GM12878 (cell line): Measurements from ENCODE around the gene PSMD13. TPM values are rescaled to one million over a fixed set of nuclear protein-coding genes. Genes with fewer than 3 reads are reported as not detected.

Source experiments
- BMI1 ChIP-seq: fragments of 450-650 bp; IDR thresholded peaks from 2 replicates; pipeline ENCODE4 v1.6.1; 2016; ENCODE audit warnings: mild to moderate bottlenecking, moderate library complexity, borderline replicate concordance
- CBX3 ChIP-seq: fragments of 200-600 bp; sonication (generic); IDR thresholded peaks from 2 replicates; pipeline ENCODE4 v1.6.1; 2016; ENCODE audit warnings: low read depth, borderline replicate concordance
- CHD1 ChIP-seq: IDR thresholded peaks from 2 replicates; pipeline ENCODE4 v1.6.1; 2012; ENCODE audit warnings: low read depth, low read length, improper control_type of control experiment
- EGR1 ChIP-seq, 2 experiments: IDR thresholded peaks; 1 replicate in 1 of 2; 2 replicates in 1 of 2; pipeline ENCODE4 v1.6.1; 2011 to 2012; ENCODE audit warnings: low read depth in 2 of 2, low read length in 2 of 2, borderline replicate concordance in 1 of 2, mild to moderate bottlenecking in 1 of 2, moderate library complexity in 1 of 2
- EP300 ChIP-seq, 2 experiments: fragments of 150-350 bp in 1 of 2; IDR thresholded peaks; 2 replicates each; pipeline ENCODE4 v1.6.1; 2011 to 2012; ENCODE audit warnings: low read depth in 2 of 2, low read length in 2 of 2, borderline replicate concordance in 1 of 2, improper control_type of control experiment in 1 of 2, inconsistent platforms in 1 of 2; ENCODE audit not compliant: control insufficient read depth in 1 of 2
- IRF4 ChIP-seq: IDR thresholded peaks from 2 replicates; pipeline ENCODE4 v1.6.1; 2011; ENCODE audit warnings: low read depth, low read length
- KAT2A ChIP-seq: conservative IDR thresholded peaks from 2 replicates; pipeline ENCODE4 v1.6.1; 2011; ENCODE audit warnings: low read depth, low read length; ENCODE audit not compliant: control insufficient read depth
- MEF2B ChIP-seq: fragments of 450-650 bp; IDR thresholded peaks from 2 replicates; pipeline ENCODE4 v1.6.1; 2018; ENCODE audit warnings: mild to moderate bottlenecking, moderate library complexity; ENCODE audit not compliant: partially characterized antibody, poor library complexity, severe bottlenecking
- NFYA ChIP-seq: IDR thresholded peaks from 2 replicates; pipeline ENCODE4 v1.6.1; 2011; ENCODE audit warnings: low read depth, mild to moderate bottlenecking, low read length, improper control_type of control experiment, borderline replicate concordance
- NR2C2 ChIP-seq: IDR thresholded peaks from 2 replicates; pipeline ENCODE4 v1.6.1; 2011; ENCODE audit warnings: borderline replicate concordance, low read depth; ENCODE audit not compliant: control insufficient read depth, insufficient read length
- POLR2AphosphoS2 ChIP-seq: IDR thresholded peaks from 2 replicates; pipeline ENCODE4 v1.6.1; 2011; ENCODE audit warnings: low read depth, mild to moderate bottlenecking, low read length, improper control_type of control experiment, moderate library complexity
- RB1 ChIP-seq: fragments of 450-650 bp; formaldehyde crosslinking; IDR thresholded peaks from 2 replicates; pipeline ENCODE4 v1.6.1; 2017; ENCODE audit warnings: mild to moderate bottlenecking, borderline replicate concordance
- SIX5 ChIP-seq: IDR thresholded peaks from 2 replicates; pipeline ENCODE4 v1.6.1; 2011; ENCODE audit warnings: mild to moderate bottlenecking, low read depth, low read length, moderate library complexity; ENCODE audit not compliant: severe bottlenecking
- SMAD1 ChIP-seq: fragments of 450-650 bp; IDR thresholded peaks from 2 replicates; pipeline ENCODE4 v1.6.1; 2018; ENCODE audit warnings: mild to moderate bottlenecking, low read depth; ENCODE audit not compliant: partially characterized antibody
- SMARCA5 ChIP-seq: fragments of 450-650 bp; IDR thresholded peaks from 2 replicates; pipeline ENCODE4 v1.6.1; 2017; ENCODE audit warnings: mild to moderate bottlenecking
- SREBF1 ChIP-seq: IDR thresholded peaks from 2 replicates; pipeline ENCODE4 v1.6.1; 2012; ENCODE audit warnings: mild to moderate bottlenecking, low read length
- polyA plus RNA-seq, 11 experiments: library from polyadenylated mRNA; depleted of rRNA in 4 of 11; unstranded in 6 of 11; stranded (reverse) in 5 of 11; fragments of >200 nt; fragmentation: Nextera tagmentation in 4 of 11; fragmentation: Illumina TruSeq in 1 of 11; extraction: Ambion mirVana in 4 of 11; extraction: Trizol in 1 of 11; gene quantifications; 1 replicate in 1 of 11; 2 replicates in 10 of 11; pipeline versions ENCODE4 v1.2.1 to v1.2.3, GENCODE V29; 2011 to 2016; ENCODE audit warnings: inconsistent platforms in 2 of 11, missing spikeins in 2 of 11, low read depth in 1 of 11
- total RNA-seq, 4 experiments: library from RNA; depleted of rRNA in 3 of 4; stranded (reverse); fragments of >200 nt in 3 of 4; fragmentation: Illumina TruSeq in 1 of 4; extraction: Trizol in 1 of 4; gene quantifications; 2 replicates each; pipeline versions ENCODE4 v1.2.1 to v1.2.3, GENCODE V29; 2013 to 2021
- TF ChIP-seq, protein P1 (sequence below): IDR thresholded peaks from 2 replicates; pipeline ENCODE4 v1.6.1; 2012; ENCODE audit warnings: low read depth, low read length, improper control_type of control experiment
- TF ChIP-seq, protein P2 (sequence below): IDR thresholded peaks from 2 replicates; pipeline ENCODE4 v1.6.1; 2011; ENCODE audit warnings: borderline replicate concordance, low read depth, mild to moderate bottlenecking, moderate library complexity, low read length; ENCODE audit not compliant: insufficient read depth, poor library complexity, severe bottlenecking
- TF ChIP-seq, protein P3 (sequence below): IDR thresholded peaks from 2 replicates; pipeline ENCODE4 v1.6.1; 2011; ENCODE audit warnings: low read depth, mild to moderate bottlenecking, low read length, moderate library complexity, borderline replicate concordance; ENCODE audit errors: extremely low read depth
- TF ChIP-seq, protein P4 (sequence below): fragments of 450-650 bp; IDR thresholded peaks from 2 replicates; pipeline ENCODE4 v1.6.1; 2016; ENCODE audit warnings: mild to moderate bottlenecking
- TF ChIP-seq, protein P5 (sequence below): fragments of 450-650 bp; IDR thresholded peaks from 2 replicates; pipeline ENCODE4 v1.6.1; 2017; ENCODE audit warnings: mild to moderate bottlenecking, moderate library complexity

PSMD13 gene
- total and polyA plus RNA-seq, 10 of the 15 experiments (the other 5 are each of a cell fraction or from before 2014, with no cell fraction given) = 141 to 303 (median 177) TPM

DNA sequence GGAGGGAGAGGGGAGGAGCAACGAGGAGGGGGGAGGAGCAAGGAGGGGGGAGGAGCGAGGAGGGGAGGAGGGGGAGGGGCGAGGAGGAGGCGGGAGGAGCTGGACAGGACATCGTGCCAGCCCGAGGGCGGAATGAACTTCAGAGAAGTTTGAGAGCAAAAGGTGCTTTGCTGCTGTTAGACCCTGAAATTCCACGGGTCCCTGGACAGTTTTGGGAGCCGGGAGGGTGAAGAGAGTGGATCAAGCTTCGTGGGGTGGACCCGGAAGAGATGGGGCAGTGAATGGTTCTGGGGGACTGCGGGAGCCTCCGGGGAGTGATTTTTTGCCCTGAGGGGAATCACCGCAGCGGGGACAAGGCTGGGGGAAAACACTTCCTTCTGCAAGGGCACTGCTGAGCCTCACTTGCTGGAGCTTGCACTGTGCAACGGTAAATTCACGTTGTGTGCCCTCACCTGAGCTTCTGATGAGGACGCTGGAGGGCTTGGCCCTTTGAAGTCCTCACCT lies 30.8 kb downstream of the PSMD13 start (continued):
- no peak for TF ChIP-seq NR2C2
- TF ChIP-seq SMAD1 = peak; percentile 50
- TF ChIP-seq CBX3 = no peak
- peak; percentile 20; the same call in 1 of the 2 replicates for TF ChIP-seq RB1
- TF ChIP-seq BMI1 = no peak
- TF ChIP-seq, protein P1, sequence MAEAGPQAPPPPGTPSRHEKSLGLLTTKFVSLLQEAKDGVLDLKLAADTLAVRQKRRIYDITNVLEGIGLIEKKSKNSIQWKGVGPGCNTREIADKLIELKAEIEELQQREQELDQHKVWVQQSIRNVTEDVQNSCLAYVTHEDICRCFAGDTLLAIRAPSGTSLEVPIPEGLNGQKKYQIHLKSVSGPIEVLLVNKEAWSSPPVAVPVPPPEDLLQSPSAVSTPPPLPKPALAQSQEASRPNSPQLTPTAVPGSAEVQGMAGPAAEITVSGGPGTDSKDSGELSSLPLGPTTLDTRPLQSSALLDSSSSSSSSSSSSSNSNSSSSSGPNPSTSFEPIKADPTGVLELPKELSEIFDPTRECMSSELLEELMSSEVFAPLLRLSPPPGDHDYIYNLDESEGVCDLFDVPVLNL = 0 out of 2 replicates have a peak, but pooled peaks have one; percentile 26
- TF ChIP-seq, protein P2, sequence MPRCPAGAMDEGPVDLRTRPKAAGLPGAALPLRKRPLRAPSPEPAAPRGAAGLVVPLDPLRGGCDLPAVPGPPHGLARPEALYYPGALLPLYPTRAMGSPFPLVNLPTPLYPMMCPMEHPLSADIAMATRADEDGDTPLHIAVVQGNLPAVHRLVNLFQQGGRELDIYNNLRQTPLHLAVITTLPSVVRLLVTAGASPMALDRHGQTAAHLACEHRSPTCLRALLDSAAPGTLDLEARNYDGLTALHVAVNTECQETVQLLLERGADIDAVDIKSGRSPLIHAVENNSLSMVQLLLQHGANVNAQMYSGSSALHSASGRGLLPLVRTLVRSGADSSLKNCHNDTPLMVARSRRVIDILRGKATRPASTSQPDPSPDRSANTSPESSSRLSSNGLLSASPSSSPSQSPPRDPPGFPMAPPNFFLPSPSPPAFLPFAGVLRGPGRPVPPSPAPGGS = no peak
- TF ChIP-seq SIX5 = no peak
- TF ChIP-seq KAT2A = no peak
- 0 out of 2 replicates have a peak, but pooled peaks have one; percentile 54 for TF ChIP-seq CHD1
- no peak for TF ChIP-seq EP300 (IDR thresholded peaks at IDR 0.05; ENCODE audit: borderline replicate concordance in 1 of 2, control insufficient read depth in 1 of 2, low read depth in 2 of 2, low read length in 2 of 2)
- TF ChIP-seq, protein P3, sequence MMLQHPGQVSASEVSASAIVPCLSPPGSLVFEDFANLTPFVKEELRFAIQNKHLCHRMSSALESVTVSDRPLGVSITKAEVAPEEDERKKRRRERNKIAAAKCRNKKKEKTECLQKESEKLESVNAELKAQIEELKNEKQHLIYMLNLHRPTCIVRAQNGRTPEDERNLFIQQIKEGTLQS = no peak
- TF ChIP-seq, protein P4, sequence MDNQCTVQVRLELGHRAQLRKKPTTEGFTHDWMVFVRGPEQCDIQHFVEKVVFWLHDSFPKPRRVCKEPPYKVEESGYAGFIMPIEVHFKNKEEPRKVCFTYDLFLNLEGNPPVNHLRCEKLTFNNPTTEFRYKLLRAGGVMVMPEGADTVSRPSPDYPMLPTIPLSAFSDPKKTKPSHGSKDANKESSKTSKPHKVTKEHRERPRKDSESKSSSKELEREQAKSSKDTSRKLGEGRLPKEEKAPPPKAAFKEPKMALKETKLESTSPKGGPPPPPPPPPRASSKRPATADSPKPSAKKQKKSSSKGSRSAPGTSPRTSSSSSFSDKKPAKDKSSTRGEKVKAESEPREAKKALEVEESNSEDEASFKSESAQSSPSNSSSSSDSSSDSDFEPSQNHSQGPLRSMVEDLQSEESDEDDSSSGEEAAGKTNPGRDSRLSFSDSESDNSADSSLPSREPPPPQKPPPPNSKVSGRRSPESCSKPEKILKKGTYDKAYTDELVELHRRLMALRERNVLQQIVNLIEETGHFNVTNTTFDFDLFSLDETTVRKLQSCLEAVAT = peak; percentile 15
- no peak for TF ChIP-seq NFYA
- no peak for TF ChIP-seq EGR1 (IDR thresholded peaks at IDR 0.05; ENCODE audit: borderline replicate concordance in 1 of 2, low read depth in 2 of 2, low read length in 2 of 2)
- no peak for TF ChIP-seq SMARCA5
- no peak for TF ChIP-seq IRF4
- 0 out of 2 replicates have a peak, but pooled peaks have one; percentile 56 for TF ChIP-seq POLR2AphosphoS2
- TF ChIP-seq SREBF1 = no peak
- no peak for TF ChIP-seq MEF2B
- TF ChIP-seq, protein P5, sequence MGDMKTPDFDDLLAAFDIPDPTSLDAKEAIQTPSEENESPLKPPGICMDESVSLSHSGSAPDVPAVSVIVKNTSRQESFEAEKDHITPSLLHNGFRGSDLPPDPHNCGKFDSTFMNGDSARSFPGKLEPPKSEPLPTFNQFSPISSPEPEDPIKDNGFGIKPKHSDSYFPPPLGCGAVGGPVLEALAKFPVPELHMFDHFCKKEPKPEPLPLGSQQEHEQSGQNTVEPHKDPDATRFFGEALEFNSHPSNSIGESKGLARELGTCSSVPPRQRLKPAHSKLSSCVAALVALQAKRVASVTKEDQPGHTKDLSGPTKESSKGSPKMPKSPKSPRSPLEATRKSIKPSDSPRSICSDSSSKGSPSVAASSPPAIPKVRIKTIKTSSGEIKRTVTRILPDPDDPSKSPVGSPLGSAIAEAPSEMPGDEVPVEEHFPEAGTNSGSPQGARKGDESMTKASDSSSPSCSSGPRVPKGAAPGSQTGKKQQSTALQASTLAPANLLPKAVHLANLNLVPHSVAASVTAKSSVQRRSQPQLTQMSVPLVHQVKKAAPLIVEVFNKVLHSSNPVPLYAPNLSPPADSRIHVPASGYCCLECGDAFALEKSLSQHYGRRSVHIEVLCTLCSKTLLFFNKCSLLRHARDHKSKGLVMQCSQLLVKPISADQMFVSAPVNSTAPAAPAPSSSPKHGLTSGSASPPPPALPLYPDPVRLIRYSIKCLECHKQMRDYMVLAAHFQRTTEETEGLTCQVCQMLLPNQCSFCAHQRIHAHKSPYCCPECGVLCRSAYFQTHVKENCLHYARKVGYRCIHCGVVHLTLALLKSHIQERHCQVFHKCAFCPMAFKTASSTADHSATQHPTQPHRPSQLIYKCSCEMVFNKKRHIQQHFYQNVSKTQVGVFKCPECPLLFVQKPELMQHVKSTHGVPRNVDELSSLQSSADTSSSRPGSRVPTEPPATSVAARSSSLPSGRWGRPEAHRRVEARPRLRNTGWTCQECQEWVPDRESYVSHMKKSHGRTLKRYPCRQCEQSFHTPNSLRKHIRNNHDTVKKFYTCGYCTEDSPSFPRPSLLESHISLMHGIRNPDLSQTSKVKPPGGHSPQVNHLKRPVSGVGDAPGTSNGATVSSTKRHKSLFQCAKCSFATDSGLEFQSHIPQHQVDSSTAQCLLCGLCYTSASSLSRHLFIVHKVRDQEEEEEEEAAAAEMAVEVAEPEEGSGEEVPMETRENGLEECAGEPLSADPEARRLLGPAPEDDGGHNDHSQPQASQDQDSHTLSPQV = no peak
